ENCODE results near the gene KRTAP5-1.

The KRTAP5-1 gene

GRCh38 chr11:1570896-1571759 is 14.0 kb downstream of the KRTAP5-1 start:
- in situ Hi-C loops (cut with MboI; ENCODE audit: low sequenced_read_pairs, unreplicated experiment), result no loop called here
- TF ChIP-seq CTCF (IDR thresholded peaks at IDR 0.05; ENCODE audit: borderline replicate concordance, control extremely low read depth, extremely low read depth, insufficient read depth, missing control alignments), result no peak
- DNase-seq (ENCODE audit: low spot score), result no peak

GRCh38 chr11:1570531-1570895 is 14.6 kb downstream of the KRTAP5-1 start:
- no peak for DNase-seq (ENCODE audit: low spot score)
- no peak for TF ChIP-seq CTCF (IDR thresholded peaks at IDR 0.05; ENCODE audit: borderline replicate concordance, control extremely low read depth, extremely low read depth, insufficient read depth, missing control alignments)
- in situ Hi-C loops (cut with MboI; ENCODE audit: low sequenced_read_pairs, unreplicated experiment), result no loop called here

GRCh38 chr11:1570001-1570453 is 15.1 kb downstream of the KRTAP5-1 start:
- DNase-seq (ENCODE audit: low spot score), result no peak
- in situ Hi-C loops (cut with MboI; ENCODE audit: low sequenced_read_pairs, unreplicated experiment), result no loop called here
- no peak for TF ChIP-seq CTCF (IDR thresholded peaks at IDR 0.05; ENCODE audit: borderline replicate concordance, control extremely low read depth, extremely low read depth, insufficient read depth, missing control alignments)

GRCh38 chr11:1569251-1569780 is 15.8 kb downstream of the KRTAP5-1 start:
- in situ Hi-C loops (cut with MboI; ENCODE audit: low sequenced_read_pairs, unreplicated experiment), result no loop called here
- no peak for TF ChIP-seq CTCF (IDR thresholded peaks at IDR 0.05; ENCODE audit: borderline replicate concordance, control extremely low read depth, extremely low read depth, insufficient read depth, missing control alignments)
- no peak for DNase-seq (ENCODE audit: low spot score)

- TF ChIP-seq CTCF (IDR thresholded peaks at IDR 0.05; ENCODE audit: borderline replicate concordance, control extremely low read depth, extremely low read depth, insufficient read depth, missing control alignments), result no peak
- no peak for DNase-seq (ENCODE audit: low spot score)
- in situ Hi-C loops (cut with MboI; ENCODE audit: low sequenced_read_pairs, unreplicated experiment), result no loop called here
Observed at GRCh38 chr11:1568441-1568911, 16.6 kb downstream of the KRTAP5-1 start.

GRCh38 chr11:1567721-1568100 is 17.4 kb downstream of the KRTAP5-1 start:
- in situ Hi-C loops (cut with MboI; ENCODE audit: low sequenced_read_pairs, unreplicated experiment), result no loop called here
- no peak for DNase-seq (ENCODE audit: low spot score)
- no peak for TF ChIP-seq CTCF (IDR thresholded peaks at IDR 0.05; ENCODE audit: borderline replicate concordance, control extremely low read depth, extremely low read depth, insufficient read depth, missing control alignments)
